Prostate gland (tissue), 2 donors: ENCODE results near the gene LINC00237. TPM values are rescaled to one million over a fixed set of nuclear protein-coding genes. Genes with fewer than 3 reads are reported as not detected.

ENCODE experiments used
- DNase-seq: peaks from one replicate; pipeline ENCODE4 v3.0.0-alpha.2; 2019; ENCODE audit warnings: low spot score
- H3K27ac ChIP-seq, 2 donors: fragments of 200-600 bp; sonication (generic); 2 replicates each; pipeline ENCODE4 v1.5.1; 2017 to 2019
- H3K27me3 ChIP-seq: fragments of 200-600 bp; sonication (generic); replicated peaks from 2 replicates; pipeline ENCODE4 v1.5.1; 2019; ENCODE audit not compliant: insufficient read depth
- H3K36me3 ChIP-seq, 2 donors: fragments of 200-600 bp; sonication (generic); 1 replicate in 1 of 2; 2 replicates in 1 of 2; pipeline versions ENCODE4 v1.5.1 to v1.8.1; 2017 to 2019
- H3K4me1 ChIP-seq: fragments of 200-600 bp; sonication (generic); replicated peaks from 2 replicates; pipeline ENCODE4 v1.5.1; 2019
- H3K4me3 ChIP-seq, 2 donors: fragments of 200-600 bp; sonication (generic); 2 replicates each; pipeline ENCODE4 v1.5.1; 2017 to 2019
- H3K9me3 ChIP-seq: fragments of 200-600 bp; sonication (generic); 2 replicates; pipeline ENCODE4 v1.5.1; 2017
- POLR2A ChIP-seq: fragments of 450-650 bp; IDR thresholded peaks from one replicate; pipeline ENCODE4 v1.6.1; 2016; ENCODE audit warnings: antibody characterized with exemption, mild to moderate bottlenecking
- POLR2AphosphoS5 ChIP-seq: sonication (generic); formaldehyde crosslinking; IDR thresholded peaks from one replicate; pipeline ENCODE4 v1.6.1; 2017; ENCODE audit warnings: antibody characterized with exemption
- WGBS: methylation state at CpG from one replicate; pipeline ENCODE4 v1.1.5; 2018; 5-methylcytosine and 5-hydroxymethylcytosine counted together
- intact Hi-C: fragments of 100-400 bp; cut with DNase I; formaldehyde crosslinking; loops from one replicate; pipeline ENCODE4 v1.14.2; 2022
- total RNA-seq, 2 donors: library from RNA; depleted of rRNA; stranded (reverse); fragments of >200 nt; gene quantifications; one replicate each; pipeline ENCODE4 v1.1.0, GENCODE V29; 2016
- TF ChIP-seq, protein P1 (sequence below), 4 experiments: fragments of 200-600 bp in 2 of 4; fragments of 450-650 bp in 2 of 4; sonication (generic) in 2 of 4; IDR thresholded peaks; 1 replicate in 3 of 4; 2 replicates in 1 of 4; pipeline ENCODE4 v1.5.1; 2016 to 2019; ENCODE audit warnings: antibody characterized with exemption in 4 of 4, mild to moderate bottlenecking in 2 of 4, moderate library complexity in 2 of 4

LINC00237 gene
- total RNA-seq, 2 donors from 2014 or later = not detected

DNA sequence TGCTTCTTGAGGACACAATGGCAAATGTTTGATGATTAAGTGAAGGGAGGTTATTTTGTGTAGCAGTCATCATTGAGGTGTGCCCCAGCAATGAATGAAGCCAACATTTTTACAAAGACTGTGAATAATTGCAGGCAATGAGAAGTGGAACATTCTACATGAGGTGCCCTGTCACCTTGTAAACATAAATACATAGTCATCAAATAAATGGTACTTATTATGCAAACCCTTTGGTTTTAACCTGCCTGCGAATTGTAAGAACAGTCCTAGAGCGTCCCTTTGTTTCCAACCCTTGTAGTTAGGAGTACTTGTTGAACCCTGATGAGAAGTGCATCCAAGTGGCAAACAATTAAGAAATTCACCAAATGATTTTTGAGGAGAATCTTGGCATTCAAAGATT lies 12.6 kb upstream of the LINC00237 start:
- 98% methylated on average over 2 of the region's 2 CpGs for WGBS
- H3K27ac ChIP-seq = no peak overlapping the region
- intact Hi-C loops = no loop called here

DNA sequence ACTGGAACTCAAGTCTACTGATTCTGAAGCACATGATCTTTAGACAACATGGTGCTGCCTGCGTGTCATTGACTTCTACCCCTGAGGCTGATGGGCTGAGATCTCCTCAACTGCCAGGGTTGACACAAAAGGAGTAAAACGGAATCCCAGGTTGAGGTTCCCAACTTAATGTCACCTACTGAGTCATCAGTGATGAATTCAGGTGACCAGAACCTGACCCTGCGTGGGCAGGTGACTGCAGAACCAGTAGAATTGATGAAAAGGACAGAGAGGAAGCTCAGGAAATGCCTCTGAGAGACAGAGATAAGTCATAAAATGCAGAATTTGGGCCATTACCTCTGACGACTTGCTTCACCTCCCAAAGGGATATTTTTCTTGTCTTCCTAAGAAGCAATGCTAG lies 12.0 kb upstream of the LINC00237 start:
- no peaks in the 10 kb centered on the region for H3K36me3 ChIP-seq
- no peak for DNase-seq
- H3K4me3 ChIP-seq = no peak overlapping the region
- 60% methylated on average over 4 of the region's 4 CpGs for WGBS
- H3K4me1 ChIP-seq = no peaks in the 10 kb centered on the region
- H3K9me3 ChIP-seq = no peaks in the 10 kb centered on the region
- no peak for TF ChIP-seq POLR2A
- intact Hi-C loops = no loop called here
- no peak overlapping the region for H3K27ac ChIP-seq
- H3K27me3 ChIP-seq = no peaks in the 10 kb centered on the region

More for the DNA sequence above, 12.6 kb upstream of the LINC00237 start:
- no peak overlapping the region for H3K4me3 ChIP-seq
- H3K9me3 ChIP-seq = no peaks in the 10 kb centered on the region
- DNase-seq = no peak
- no peaks in the 10 kb centered on the region for H3K4me1 ChIP-seq
- no peaks in the 10 kb centered on the region for H3K36me3 ChIP-seq
- no peaks in the 10 kb centered on the region for H3K27me3 ChIP-seq
- no peak for TF ChIP-seq POLR2A
- no peak for TF ChIP-seq POLR2AphosphoS5
- TF ChIP-seq, protein P1, sequence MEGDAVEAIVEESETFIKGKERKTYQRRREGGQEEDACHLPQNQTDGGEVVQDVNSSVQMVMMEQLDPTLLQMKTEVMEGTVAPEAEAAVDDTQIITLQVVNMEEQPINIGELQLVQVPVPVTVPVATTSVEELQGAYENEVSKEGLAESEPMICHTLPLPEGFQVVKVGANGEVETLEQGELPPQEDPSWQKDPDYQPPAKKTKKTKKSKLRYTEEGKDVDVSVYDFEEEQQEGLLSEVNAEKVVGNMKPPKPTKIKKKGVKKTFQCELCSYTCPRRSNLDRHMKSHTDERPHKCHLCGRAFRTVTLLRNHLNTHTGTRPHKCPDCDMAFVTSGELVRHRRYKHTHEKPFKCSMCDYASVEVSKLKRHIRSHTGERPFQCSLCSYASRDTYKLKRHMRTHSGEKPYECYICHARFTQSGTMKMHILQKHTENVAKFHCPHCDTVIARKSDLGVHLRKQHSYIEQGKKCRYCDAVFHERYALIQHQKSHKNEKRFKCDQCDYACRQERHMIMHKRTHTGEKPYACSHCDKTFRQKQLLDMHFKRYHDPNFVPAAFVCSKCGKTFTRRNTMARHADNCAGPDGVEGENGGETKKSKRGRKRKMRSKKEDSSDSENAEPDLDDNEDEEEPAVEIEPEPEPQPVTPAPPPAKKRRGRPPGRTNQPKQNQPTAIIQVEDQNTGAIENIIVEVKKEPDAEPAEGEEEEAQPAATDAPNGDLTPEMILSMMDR (IDR thresholded peaks at IDR 0.05) = no peak

GRCh38 chr20:21117521-21117920 lies 11.4 kb upstream of the LINC00237 start:
- TF ChIP-seq POLR2A (no peak), POLR2AphosphoS5 (no peak)
- TF ChIP-seq, protein P1 (IDR thresholded peaks at IDR 0.05) = no peak
- Histone ChIP-seq H3K27me3 (no peaks in the 10 kb centered on the region), H3K27ac (no peak overlapping the region), H3K4me3 (no peak overlapping the region), H3K4me1 (no peaks in the 10 kb centered on the region), H3K9me3 (no peaks in the 10 kb centered on the region), H3K36me3 (no peaks in the 10 kb centered on the region)
- intact Hi-C loops = no loop called here
- 66% methylated on average over 4 of the region's 4 CpGs for WGBS
- no peak for DNase-seq

DNA sequence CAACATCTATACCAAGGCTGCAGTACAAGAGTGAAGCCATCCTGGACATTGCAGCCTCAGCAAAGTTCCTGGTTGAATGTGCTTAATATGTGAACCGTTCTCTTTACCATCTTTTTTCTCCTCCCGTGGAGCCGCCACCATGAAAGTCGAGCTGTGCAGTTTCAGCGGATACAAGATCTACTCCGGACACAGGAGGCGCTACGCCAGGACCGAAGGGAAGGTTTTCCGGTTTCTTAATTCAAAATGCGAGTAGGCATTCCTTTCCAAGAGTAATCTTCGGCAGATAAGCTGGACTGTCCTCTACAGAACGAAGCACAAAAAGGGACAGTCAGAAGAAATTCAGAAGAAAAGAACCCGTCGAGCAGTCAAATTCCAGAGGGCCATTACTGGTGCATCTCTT lies 8.4 kb upstream of the LINC00237 start:
- intact Hi-C loops = no loop called here
- 91% methylated on average over 15 of the region's 15 CpGs for WGBS

DNA sequence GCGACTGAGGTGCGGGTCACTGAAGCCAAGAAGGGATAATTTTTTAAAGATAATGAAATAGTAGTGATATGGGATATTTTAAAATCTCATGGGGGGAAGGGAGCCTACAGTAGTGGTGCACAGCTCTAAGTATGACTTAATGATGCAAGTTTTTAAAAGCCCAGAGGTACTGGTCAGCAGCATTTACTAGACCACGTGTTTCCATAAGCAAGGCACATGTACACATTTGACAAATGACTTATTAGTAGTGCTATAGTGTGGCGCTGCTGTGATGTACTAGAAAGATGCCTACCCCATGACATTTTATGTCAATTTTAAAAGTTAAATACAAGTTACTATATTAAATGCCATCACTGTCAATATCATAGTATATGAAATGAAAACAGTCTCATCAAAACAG lies 7.5 kb upstream of the LINC00237 start:
- TF ChIP-seq POLR2AphosphoS5 = no peak
- TF ChIP-seq, protein P1 (IDR thresholded peaks at IDR 0.05) = no peak
- no peak for TF ChIP-seq POLR2A
- Histone ChIP-seq H3K36me3 (no peaks in the 10 kb centered on the region), H3K27me3 (no peaks in the 10 kb centered on the region)

More for the DNA sequence above, 8.4 kb upstream of the LINC00237 start:
- no peak for DNase-seq
- Histone ChIP-seq H3K27ac (no peak overlapping the region), H3K4me1 (no peaks in the 10 kb centered on the region), H3K9me3 (no peaks in the 10 kb centered on the region), H3K36me3 (no peaks in the 10 kb centered on the region), H3K4me3 (no peak overlapping the region), H3K27me3 (no peaks in the 10 kb centered on the region)
- TF ChIP-seq POLR2A (no peak), POLR2AphosphoS5 (no peak)
- TF ChIP-seq, protein P1 (IDR thresholded peaks at IDR 0.05) = no peak

More for the DNA sequence above, 7.5 kb upstream of the LINC00237 start:
- no peak for DNase-seq
- WGBS = 91% methylated on average over 4 of the region's 4 CpGs
- Histone ChIP-seq H3K9me3 (no peaks in the 10 kb centered on the region), H3K27ac (no peak overlapping the region), H3K4me3 (no peak overlapping the region), H3K4me1 (no peaks in the 10 kb centered on the region)
- intact Hi-C loops = no loop called here
